GM19035 (cell line): ENCODE data around the gene MYLK.

ENCODE experiments used
- ATAC-seq: cut with Tn5 transposase; IDR thresholded peaks from one replicate; pipeline ENCODE4 v1.9.1; 2021; ENCODE audit not compliant: unreplicated experiment

The MYLK gene

GRCh38 chr3:123878807-123879206 is 5.3 kb downstream of the MYLK start:
- ATAC-seq = no peak

GRCh38 chr3:123877965-123878364 is 6.2 kb downstream of the MYLK start:
- no peak for ATAC-seq

GRCh38 chr3:123877466-123877865 is 6.7 kb downstream of the MYLK start:
- no peak for ATAC-seq

- ATAC-seq = no peak
Measured at GRCh38 chr3:123876858-123877257, 7.3 kb downstream of the MYLK start.

- no peak for ATAC-seq
Measured at GRCh38 chr3:123872621-123873020, 11.5 kb downstream of the MYLK start.

GRCh38 chr3:123871946-123872345 is 12.2 kb downstream of the MYLK start:
- ATAC-seq = no peak

GRCh38 chr3:123870033-123870432 is 14.1 kb downstream of the MYLK start:
- ATAC-seq = no peak

GRCh38 chr3:123869165-123869564 is 15.0 kb downstream of the MYLK start:
- no peak for ATAC-seq

GRCh38 chr3:123864706-123865105 is 19.4 kb downstream of the MYLK start:
- no peak for ATAC-seq

- no peak for ATAC-seq
Measured at GRCh38 chr3:123862152-123862551, 22.0 kb downstream of the MYLK start.

- ATAC-seq = no peak
Measured at GRCh38 chr3:123861081-123861836, 22.9 kb downstream of the MYLK start.

- ATAC-seq = no peak
Measured at GRCh38 chr3:123859177-123859576, 25.0 kb downstream of the MYLK start.

- ATAC-seq = no peak
Measured at GRCh38 chr3:123854905-123855304, 29.2 kb downstream of the MYLK start.

GRCh38 chr3:123853686-123854372 is 30.3 kb downstream of the MYLK start:
- ATAC-seq = no peak

GRCh38 chr3:123847209-123847608 is 36.9 kb downstream of the MYLK start:
- no peak for ATAC-seq

- no peak for ATAC-seq
Measured at GRCh38 chr3:123843668-123844067, 40.5 kb downstream of the MYLK start.

GRCh38 chr3:123842711-123843110 is 41.4 kb downstream of the MYLK start:
- no peak for ATAC-seq

- no peak for ATAC-seq
Measured at GRCh38 chr3:123841476-123842238, 42.5 kb downstream of the MYLK start.

GRCh38 chr3:123840961-123841360 is 43.2 kb downstream of the MYLK start:
- no peak for ATAC-seq

- no peak for ATAC-seq
Measured at GRCh38 chr3:123837858-123838257, 46.3 kb downstream of the MYLK start.

- no peak for ATAC-seq
Measured at GRCh38 chr3:123834631-123835030, 49.5 kb downstream of the MYLK start.

- ATAC-seq = no peak
Measured at GRCh38 chr3:123833398-123833785, 50.7 kb downstream of the MYLK start.
